GM23338 (cell line): ENCODE measurements around the gene DENND5A.
A peak's percentile ranks its signal among the peaks of the same experiment; 100 is the strongest.

Source experiments
- CTCF ChIP-seq, 2 experiments: fragments of 200-600 bp in 1 of 2; sonication (generic) in 1 of 2; conservative IDR thresholded peaks; 2 replicates each; pipeline versions ENCODE4 v1.5.1 to v1.6.1; 2016 to 2017; ENCODE audit warnings: antibody characterized with exemption in 2 of 2, low read depth in 2 of 2, mild to moderate bottlenecking in 2 of 2, moderate library complexity in 1 of 2
- EZH2 ChIP-seq: fragments of 200-600 bp; sonication (generic); IDR thresholded peaks from one replicate; pipeline ENCODE4 v1.8.0; 2017; ENCODE audit warnings: antibody characterized with exemption, mild to moderate bottlenecking, low read depth; ENCODE audit not compliant: unreplicated experiment
- POLR2AphosphoS5 ChIP-seq: IDR thresholded peaks from 2 replicates; pipeline ENCODE4 v1.6.1; 2016; ENCODE audit warnings: antibody characterized with exemption, low read depth

GRCh38 chr11:9314291-9315077 is 49.3 kb upstream of the DENND5A start, which contains the start of gene TMEM41B:
- TF ChIP-seq CTCF (conservative IDR thresholded peaks at IDR 0.05; ENCODE audit: low read depth in 2 of 2) (peak in 1 of 2 experiments; percentile 2; a peak in 1 of 4 replicates), POLR2AphosphoS5 (peak; percentile 90), EZH2 (no peak)
